Sigmoid colon (tissue), 7 donors: Measurements from ENCODE around the gene AGBL1. TPM values are rescaled to one million over a fixed set of nuclear protein-coding genes. Genes with fewer than 3 reads are reported as not detected.

Experiments
- DNase-seq: peaks from one replicate; pipeline ENCODE4 v3.0.0-alpha.2; 2019
- H3K27ac ChIP-seq, 4 donors: fragments of 200-600 bp; sonication (generic); one replicate each; pipeline ENCODE4 v1.5.1; 2016 to 2019; ENCODE audit warnings: mild to moderate bottlenecking in 1 of 4
- H3K27me3 ChIP-seq, 3 donors: fragments of 200-600 bp; sonication (generic); one replicate each; pipeline ENCODE4 v1.5.1; 2019; ENCODE audit warnings: mild to moderate bottlenecking in 1 of 3
- H3K36me3 ChIP-seq, 4 donors: fragments of 200-600 bp; sonication (generic); one replicate each; pipeline ENCODE4 v1.5.1; 2016 to 2019
- H3K4me1 ChIP-seq, 4 donors: fragments of 200-600 bp; sonication (generic); one replicate each; pipeline ENCODE4 v1.5.1; 2017 to 2019
- H3K4me3 ChIP-seq, 4 donors: fragments of 200-600 bp; sonication (generic); one replicate each; pipeline ENCODE4 v1.5.1; 2017 to 2019; ENCODE audit warnings: mild to moderate bottlenecking in 2 of 4, moderate library complexity in 1 of 4
- H3K9me3 ChIP-seq, 4 donors: fragments of 200-600 bp in 3 of 4; sonication (generic) in 3 of 4; one replicate each; pipeline versions ENCODE4 v1.5.1 to v1.6.1; 2013 to 2019
- CTCF ChIP-seq, 4 experiments: fragments of 450-650 bp in 3 of 4; fragments of 200-600 bp in 1 of 4; IDR thresholded peaks; one replicate each; pipeline ENCODE4 v1.5.1; 2016 to 2019; ENCODE audit warnings: antibody characterized with exemption in 4 of 4, mild to moderate bottlenecking in 3 of 4, moderate library complexity in 2 of 4
- EP300 ChIP-seq, 4 donors: sonication (generic); formaldehyde crosslinking; IDR thresholded peaks; one replicate each; pipeline ENCODE4 v1.6.1; 2017; ENCODE audit warnings: antibody characterized with exemption in 4 of 4
- POLR2A ChIP-seq, 2 donors: fragments of 450-650 bp; IDR thresholded peaks; one replicate each; pipeline ENCODE4 v1.6.1; 2016; ENCODE audit warnings: antibody characterized with exemption in 2 of 2, mild to moderate bottlenecking in 2 of 2, moderate library complexity in 2 of 2
- POLR2AphosphoS5 ChIP-seq, 4 donors: sonication (generic); formaldehyde crosslinking; IDR thresholded peaks; one replicate each; pipeline ENCODE4 v1.6.1; 2017; ENCODE audit warnings: antibody characterized with exemption in 4 of 4
- WGBS, 2 donors: extraction: QIAGEN DNeasy Blood & Tissue Kit; methylation state at CpG; one replicate each; pipeline ENCODE4 v1.1.7; 2013; 5-methylcytosine and 5-hydroxymethylcytosine counted together
- intact Hi-C: fragments of 100-400 bp; cut with DNase I; formaldehyde crosslinking; loops from one replicate; pipeline ENCODE4 v1.15.1; 2023
- polyA plus RNA-seq, 3 donors: library from polyadenylated mRNA; stranded (reverse); fragments of 200-250 nt; gene quantifications; one replicate each; pipeline ENCODE4 v1.2.3, GENCODE V29; 2013
- total RNA-seq, 4 donors: library from RNA; depleted of rRNA; stranded (reverse); fragments of >200 nt; gene quantifications; one replicate each; pipeline ENCODE4 v1.1.0, GENCODE V29; 2016
- donor health status: healthy with polysubstance abuse.
- donor health status: Bipolar disorder and iron deficiency.
- donor health status: healthy.

AGBL1 gene
- total and polyA plus RNA-seq, 7 donors, result 0.16 to 0.28 TPM; not detected in 5

- intact Hi-C loops, result no loop called here
- Histone ChIP-seq H3K9me3 (no peaks in the 10 kb centered on the region), H3K27ac (no peak overlapping the region), H3K36me3 (no peaks in the 10 kb centered on the region), H3K4me1 (no peaks in the 10 kb centered on the region), H3K27me3 (no peaks in the 10 kb centered on the region), H3K4me3 (no peak overlapping the region)
- no peak for DNase-seq
- TF ChIP-seq CTCF (IDR thresholded peaks at IDR 0.05) (no peak), POLR2A (IDR thresholded peaks at IDR 0.05) (no peak), EP300 (IDR thresholded peaks at IDR 0.05) (no peak), POLR2AphosphoS5 (IDR thresholded peaks at IDR 0.05) (no peak)
- 88 to 91% methylated on average over 2 of the region's 2 CpGs for WGBS, 2 donors
Measured at GRCh38 chr15:86337071-86337470, 257.4 kb downstream of the AGBL1 start.

- Histone ChIP-seq H3K4me1 (no peaks in the 10 kb centered on the region), H3K36me3 (no peaks in the 10 kb centered on the region), H3K27me3 (no peaks in the 10 kb centered on the region), H3K4me3 (no peak overlapping the region), H3K9me3 (no peaks in the 10 kb centered on the region), H3K27ac (no peak overlapping the region)
- intact Hi-C loops, result no loop called here
- no peak for DNase-seq
- no peak for TF ChIP-seq POLR2AphosphoS5 (IDR thresholded peaks at IDR 0.05)
- no peak for TF ChIP-seq CTCF (IDR thresholded peaks at IDR 0.05)
- no peak for TF ChIP-seq EP300 (IDR thresholded peaks at IDR 0.05)
- TF ChIP-seq POLR2A (IDR thresholded peaks at IDR 0.05), result no peak
- WGBS, 2 donors, result 77 to 81% methylated on average over 2 of the region's 2 CpGs
Measured at GRCh38 chr15:86347245-86347644, 267.6 kb downstream of the AGBL1 start.

- TF ChIP-seq POLR2A (IDR thresholded peaks at IDR 0.05) (no peak), EP300 (IDR thresholded peaks at IDR 0.05) (no peak), CTCF (IDR thresholded peaks at IDR 0.05) (no peak), POLR2AphosphoS5 (IDR thresholded peaks at IDR 0.05) (no peak)
- Histone ChIP-seq H3K36me3 (no peaks in the 10 kb centered on the region), H3K4me1 (no peaks in the 10 kb centered on the region), H3K27me3 (no peaks in the 10 kb centered on the region), H3K4me3 (no peak overlapping the region), H3K27ac (no peak overlapping the region), H3K9me3 (no peaks in the 10 kb centered on the region)
- intact Hi-C loops, result no loop called here
- no peak for DNase-seq
- WGBS, 2 donors, result 85 to 94% methylated on average over 1 of the region's 1 CpG
Measured at GRCh38 chr15:86349565-86349964, 269.9 kb downstream of the AGBL1 start.

GRCh38 chr15:86353213-86353612 lies 273.5 kb downstream of the AGBL1 start:
- Histone ChIP-seq H3K27me3 (no peaks in the 10 kb centered on the region), H3K4me1 (no peaks in the 10 kb centered on the region), H3K36me3 (no peaks in the 10 kb centered on the region), H3K27ac (no peak overlapping the region), H3K9me3 (no peaks in the 10 kb centered on the region), H3K4me3 (no peak overlapping the region)
- intact Hi-C loops, result no loop called here
- no peak for TF ChIP-seq EP300 (IDR thresholded peaks at IDR 0.05)
- no peak for TF ChIP-seq POLR2A (IDR thresholded peaks at IDR 0.05)
- TF ChIP-seq CTCF (IDR thresholded peaks at IDR 0.05), result no peak
- no peak for TF ChIP-seq POLR2AphosphoS5 (IDR thresholded peaks at IDR 0.05)
- no peak for DNase-seq
- WGBS, 2 donors, result 78 to 81% methylated on average over 1 of the region's 1 CpG

- no peak for TF ChIP-seq EP300 (IDR thresholded peaks at IDR 0.05)
- TF ChIP-seq POLR2AphosphoS5 (IDR thresholded peaks at IDR 0.05), result no peak
- no peak for TF ChIP-seq POLR2A (IDR thresholded peaks at IDR 0.05)
- no peak for TF ChIP-seq CTCF (IDR thresholded peaks at IDR 0.05)
- no peak overlapping the region for H3K27ac ChIP-seq
- no peaks in the 10 kb centered on the region for H3K9me3 ChIP-seq
- no peaks in the 10 kb centered on the region for H3K36me3 ChIP-seq
- H3K4me3 ChIP-seq, result no peak overlapping the region
- no peak for DNase-seq
- intact Hi-C loops, result no loop called here
- H3K27me3 ChIP-seq, result no peaks in the 10 kb centered on the region
- H3K4me1 ChIP-seq, result no peaks in the 10 kb centered on the region
Measured at GRCh38 chr15:86355361-86355760, 275.7 kb downstream of the AGBL1 start.
